Fibroblast of upper back skin (primary cell): Measurements from ENCODE around the gene SLC25A2.
"Not testable (repeated sequence)": the region's sequence is repeated elsewhere in the genome, so short reads cannot be mapped to it uniquely, and the experiment has no call there.

Experiments used
- DNase-seq: peaks from one replicate; pipeline ENCODE4 v3.0.0-alpha.2; 2013

The SLC25A2 gene

DNA sequence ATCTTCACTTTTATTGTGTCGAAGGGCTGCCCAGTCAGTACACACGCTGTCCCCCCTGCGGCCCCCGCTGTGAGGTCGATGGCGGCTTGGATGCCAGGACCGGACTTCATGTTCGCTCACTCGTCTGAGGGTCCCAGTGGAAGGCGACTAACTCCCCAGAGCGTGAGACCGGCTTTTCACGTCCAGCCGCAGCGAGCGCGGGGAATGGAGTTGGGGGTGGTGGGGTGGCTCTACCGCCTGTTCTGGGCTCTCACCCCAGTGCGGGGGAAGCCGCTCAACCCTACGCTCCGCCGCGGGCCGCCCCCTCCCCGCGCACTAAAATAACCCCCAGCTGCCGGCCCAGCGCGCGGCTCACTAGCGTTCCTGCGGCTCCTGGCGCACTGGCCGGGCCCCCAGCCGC, at the start of gene SLC25A2:
SLC25A2 (minus strand) TSS at position 294 of the 400 bp plus-strand sequence; CDS start at position 110, 184 bp downstream.
- DNase-seq: no peak

DNA sequence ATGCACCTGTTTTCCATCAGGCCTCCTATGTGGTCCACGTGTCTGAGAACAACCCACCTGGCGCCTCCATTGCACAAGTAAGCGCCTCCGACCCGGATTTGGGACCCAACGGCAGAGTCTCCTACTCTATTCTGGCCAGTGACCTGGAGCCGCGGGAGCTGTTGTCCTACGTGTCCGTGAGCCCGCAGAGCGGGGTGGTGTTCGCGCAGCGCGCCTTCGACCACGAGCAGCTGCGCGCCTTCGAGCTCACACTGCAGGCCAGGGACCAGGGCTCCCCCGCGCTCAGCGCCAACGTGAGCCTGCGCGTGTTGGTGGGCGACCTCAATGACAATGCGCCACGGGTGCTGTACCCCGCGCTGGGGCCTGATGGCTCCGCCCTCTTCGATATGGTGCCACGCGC, 47.7 kb upstream of the SLC25A2 start:
- no peak for DNase-seq

DNA sequence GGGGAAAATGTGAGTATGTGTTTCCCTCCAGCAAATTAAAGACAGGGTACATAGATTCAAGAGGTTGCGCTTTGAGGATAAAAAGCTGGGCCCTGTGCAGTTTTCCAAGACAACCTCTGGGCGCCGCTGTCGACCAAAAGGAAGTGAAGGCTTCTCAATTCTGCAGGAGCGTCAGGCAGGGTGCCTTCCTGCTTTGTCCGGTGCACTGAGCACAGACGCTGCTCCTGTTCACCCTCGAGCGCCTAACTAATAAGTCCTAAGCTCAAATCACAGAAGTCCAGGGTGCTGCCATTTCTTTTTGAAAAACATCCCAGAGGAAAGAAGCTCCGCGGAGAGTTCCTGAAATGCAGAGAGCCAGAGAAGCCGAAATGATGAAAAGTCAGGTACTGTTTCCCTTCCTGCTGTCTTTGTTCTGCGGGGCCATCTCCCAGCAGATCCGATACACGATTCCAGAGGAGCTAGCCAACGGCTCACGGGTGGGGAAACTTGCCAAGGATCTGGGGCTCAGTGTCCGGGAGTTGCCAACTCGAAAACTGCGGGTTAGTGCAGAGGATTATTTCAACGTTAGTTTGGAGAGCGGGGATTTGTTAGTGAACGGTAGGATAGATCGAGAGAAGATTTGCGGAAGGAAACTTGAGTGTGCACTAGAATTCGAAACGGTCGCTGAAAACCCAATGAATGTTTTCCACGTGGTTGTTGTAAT, 46.2 kb upstream of the SLC25A2 start, which contains the start of gene PCDHGB1:
PCDHGB1 (plus strand) TSS at position 183 of the 703 bp plus-strand sequence; CDS start at position 345, 162 bp downstream.
- DNase-seq: peak; percentile 55

DNA sequence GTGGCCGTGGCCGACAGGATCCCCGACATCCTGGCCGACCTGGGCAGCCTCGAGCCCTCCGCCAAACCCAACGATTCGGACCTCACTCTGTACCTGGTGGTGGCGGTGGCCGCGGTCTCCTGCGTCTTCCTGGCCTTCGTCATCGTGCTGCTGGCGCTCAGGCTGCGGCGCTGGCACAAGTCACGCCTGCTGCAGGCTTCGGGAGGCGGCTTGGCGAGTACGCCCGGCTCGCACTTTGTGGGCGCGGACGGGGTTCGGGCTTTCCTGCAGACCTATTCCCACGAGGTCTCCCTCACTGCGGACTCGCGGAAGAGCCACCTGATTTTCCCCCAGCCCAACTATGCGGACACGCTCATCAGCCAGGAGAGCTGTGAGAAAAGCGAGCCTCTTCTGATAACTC, 42.2 kb upstream of the SLC25A2 start:
- not testable (repeated sequence) for DNase-seq

DNA sequence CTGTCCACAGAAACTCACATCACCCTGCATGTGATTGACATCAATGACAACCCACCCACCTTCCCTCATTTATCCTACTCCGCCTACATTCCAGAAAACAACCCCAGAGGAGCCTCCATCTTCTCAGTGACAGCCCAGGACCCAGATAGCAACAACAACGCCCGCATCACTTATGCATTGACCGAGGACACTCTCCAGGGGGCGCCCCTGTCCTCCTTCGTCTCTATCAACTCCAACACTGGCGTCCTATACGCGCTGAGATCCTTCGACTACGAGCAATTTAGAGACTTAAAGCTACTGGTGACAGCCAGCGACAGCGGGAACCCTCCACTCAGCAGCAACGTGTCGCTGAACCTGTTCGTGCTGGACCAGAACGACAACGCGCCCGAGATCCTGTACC, 41.5 kb upstream of the SLC25A2 start:
- DNase-seq: no peak

DNA sequence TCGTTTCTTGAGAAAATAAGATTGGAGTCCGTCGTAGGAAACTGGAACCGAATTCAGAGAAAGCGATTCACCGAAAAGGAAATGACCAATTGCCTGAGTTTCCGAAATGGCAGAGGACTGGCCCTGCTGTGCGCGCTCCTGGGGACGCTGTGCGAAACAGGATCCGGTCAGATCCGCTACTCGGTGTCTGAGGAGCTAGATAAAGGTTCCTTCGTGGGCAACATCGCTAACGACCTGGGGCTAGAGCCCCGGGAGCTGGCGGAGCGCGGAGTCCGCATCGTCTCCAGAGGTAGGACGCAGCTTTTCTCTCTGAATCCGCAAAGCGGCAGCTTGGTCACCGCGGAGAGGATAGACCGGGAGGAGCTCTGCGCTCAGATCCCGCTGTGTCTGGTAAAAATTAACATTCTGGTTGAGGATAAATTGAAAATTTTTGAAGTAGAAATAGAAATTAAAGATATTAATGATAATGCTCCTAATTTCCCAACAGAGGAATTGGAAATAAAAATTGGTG, 40.2 kb upstream of the SLC25A2 start:
- no peak for DNase-seq

DNA sequence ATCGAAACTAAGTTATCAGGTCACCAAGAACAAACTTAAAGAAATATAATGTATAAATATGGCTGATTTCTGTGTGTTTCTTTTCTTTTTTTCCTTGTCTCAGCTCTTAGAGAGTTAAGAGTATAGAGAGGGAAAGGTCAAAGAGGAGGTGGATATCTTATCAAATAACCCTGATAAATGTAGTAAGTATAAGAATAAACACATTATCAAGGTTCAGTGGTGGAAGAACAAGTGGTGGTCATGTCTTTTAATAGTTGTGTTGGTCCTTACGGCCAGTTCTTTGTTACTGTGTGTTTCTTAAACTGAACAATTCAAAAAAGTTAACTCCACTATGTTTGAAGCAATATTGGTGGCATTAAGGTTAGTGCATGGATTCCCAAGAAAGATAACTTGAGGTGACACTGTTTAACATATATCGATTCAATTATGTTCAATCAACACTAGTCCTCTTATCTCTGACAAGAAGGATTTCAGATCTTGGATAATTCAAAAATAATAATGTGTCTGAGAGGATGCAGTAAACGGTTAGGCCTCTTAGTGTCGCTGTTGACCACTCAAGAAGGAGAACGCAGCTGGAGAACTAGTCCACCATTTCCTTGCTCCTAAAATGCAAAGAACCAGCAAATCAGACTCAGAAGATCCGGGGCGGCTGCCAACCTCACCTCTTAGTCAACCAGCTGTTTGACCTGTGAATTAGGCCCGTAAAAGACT, 39.5 kb upstream of the SLC25A2 start, which contains the start of gene PCDHGA3:
PCDHGA3 (plus strand) TSS at position 588 of the 711 bp plus-strand sequence. CDS start 205 bp downstream, outside the sequence.
- DNase-seq: peak; percentile 59

DNA sequence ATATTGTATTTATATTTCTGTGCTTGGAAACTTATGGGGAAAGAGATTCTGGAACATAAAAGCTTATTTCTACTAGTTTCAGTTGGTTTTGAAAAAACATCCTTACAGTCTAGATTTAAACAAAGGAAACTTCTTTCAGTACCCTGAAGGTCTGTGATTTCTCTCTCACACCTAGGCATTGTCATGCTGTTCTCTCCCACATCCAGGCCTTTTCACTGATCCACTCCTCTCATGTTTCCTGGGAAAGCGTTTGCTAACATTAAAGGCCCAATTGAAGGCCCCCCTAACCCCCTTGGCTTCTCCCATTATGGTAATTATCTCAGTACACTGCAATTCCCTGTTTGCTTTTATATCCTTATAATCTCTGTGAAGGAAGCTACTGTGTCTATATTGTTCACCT, 38.9 kb upstream of the SLC25A2 start:
- no peak for DNase-seq

DNA sequence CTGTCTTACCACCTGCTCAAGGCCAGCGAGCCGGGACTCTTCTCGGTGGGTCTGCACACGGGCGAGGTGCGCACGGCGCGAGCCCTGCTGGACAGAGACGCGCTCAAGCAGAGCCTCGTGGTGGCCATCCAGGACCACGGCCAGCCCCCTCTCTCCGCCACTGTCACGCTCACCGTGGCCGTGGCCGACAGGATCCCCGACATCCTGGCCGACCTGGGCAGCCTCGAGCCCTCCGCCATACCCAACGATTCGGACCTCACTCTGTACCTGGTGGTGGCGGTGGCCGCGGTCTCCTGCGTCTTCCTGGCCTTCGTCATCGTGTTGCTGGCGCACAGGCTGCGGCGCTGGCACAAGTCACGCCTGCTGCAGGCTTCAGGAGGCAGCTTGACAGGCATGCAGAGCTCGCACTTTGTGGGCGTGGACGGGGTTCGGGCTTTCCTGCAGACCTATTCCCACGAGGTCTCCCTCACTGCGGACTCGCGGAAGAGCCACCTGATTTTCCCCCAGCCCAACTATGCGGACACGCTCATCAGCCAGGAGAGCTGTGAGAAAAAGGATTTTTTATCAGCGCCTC, 37.0 kb upstream of the SLC25A2 start:
- DNase-seq: not testable (repeated sequence)

DNA sequence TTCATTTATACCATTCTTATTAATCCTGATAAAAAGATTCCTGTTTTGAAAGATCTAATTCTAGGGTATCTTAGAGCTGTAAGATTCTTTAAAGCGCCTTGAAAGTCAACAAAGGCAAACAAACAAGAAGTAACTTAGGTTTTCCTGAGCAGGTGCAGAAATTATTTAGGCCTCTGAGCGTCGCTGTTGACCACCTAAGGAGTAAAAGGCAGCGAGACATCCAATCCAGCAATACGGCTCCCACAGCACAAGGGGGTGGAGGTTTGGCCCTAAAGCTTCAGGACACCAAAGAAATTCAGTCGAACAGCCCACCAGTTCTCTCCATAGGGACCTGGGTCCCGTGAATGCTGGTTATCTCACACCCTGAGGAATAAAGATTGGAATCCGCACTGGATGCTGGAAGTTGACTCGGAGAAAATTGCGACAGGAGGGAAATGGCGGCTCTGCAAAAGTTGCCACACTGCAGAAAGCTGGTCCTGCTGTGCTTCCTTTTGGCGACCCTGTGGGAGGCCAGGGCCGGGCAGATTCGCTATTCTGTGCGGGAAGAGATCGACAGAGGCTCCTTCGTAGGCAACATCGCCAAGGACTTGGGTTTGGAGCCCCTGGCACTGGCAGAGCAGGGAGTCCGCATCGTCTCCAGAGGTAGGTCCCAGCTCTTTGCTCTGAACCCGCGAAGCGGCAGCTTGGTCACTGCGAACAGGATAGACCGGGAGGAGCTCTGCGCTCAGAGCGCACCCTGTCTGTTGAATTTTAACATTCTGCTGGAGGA, 34.9 kb upstream of the SLC25A2 start, which contains the start of gene PCDHGA2:
PCDHGA2 (plus strand) TSS at position 223 of the 769 bp plus-strand sequence.
- peak; percentile 53 for DNase-seq

DNA sequence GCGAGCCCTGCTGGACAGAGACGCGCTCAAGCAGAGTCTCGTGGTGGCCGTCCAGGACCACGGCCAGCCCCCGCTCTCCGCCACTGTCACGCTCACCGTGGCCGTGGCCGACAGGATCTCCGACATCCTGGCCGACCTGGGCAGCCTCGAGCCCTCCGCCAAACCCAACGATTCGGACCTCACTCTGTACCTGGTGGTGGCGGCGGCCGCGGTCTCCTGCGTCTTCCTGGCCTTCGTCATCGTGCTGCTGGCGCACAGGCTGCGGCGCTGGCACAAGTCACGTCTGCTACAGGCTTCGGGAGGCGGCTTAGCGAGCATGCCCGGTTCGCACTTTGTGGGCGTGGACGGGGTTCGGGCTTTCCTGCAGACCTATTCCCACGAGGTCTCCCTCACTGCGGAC, 28.7 kb upstream of the SLC25A2 start:
- not testable (repeated sequence) for DNase-seq

DNA sequence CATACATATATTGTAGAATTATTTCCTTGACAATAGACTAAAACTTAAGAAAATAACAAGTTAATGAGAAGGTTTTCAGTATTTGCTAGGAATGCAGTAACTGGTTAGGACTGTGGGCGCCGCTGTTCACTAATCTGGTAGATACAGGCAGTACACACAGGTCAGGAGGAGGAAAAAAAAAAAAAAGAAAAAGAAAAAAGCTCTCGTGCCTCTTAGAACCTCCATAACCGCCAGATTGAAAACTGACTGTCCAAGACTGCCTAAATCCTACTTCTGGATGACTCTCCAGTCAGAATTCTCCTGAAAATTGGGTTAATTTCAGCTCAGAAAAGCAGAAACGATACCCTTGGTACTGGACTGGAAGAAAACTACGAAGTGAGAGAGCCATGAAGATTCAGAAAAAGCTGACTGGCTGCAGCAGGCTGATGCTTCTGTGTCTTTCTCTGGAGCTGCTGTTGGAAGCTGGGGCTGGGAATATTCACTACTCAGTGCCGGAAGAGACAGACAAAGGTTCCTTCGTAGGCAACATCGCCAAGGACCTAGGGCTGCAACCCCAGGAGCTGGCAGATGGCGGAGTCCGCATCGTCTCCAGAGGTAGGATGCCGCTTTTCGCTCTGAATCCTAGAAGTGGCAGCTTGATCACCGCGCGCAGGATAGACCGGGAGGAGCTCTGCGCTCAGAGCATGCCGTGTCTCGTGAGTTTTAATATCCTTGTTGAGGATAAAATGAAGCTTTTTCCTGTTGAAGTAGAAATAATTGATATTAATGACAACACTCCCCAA, 26.6 kb upstream of the SLC25A2 start, which contains the start of gene PCDHGA1:
PCDHGA1 (plus strand) TSS at position 216 of the 782 bp plus-strand sequence.
- DNase-seq: peak; percentile 39

DNA sequence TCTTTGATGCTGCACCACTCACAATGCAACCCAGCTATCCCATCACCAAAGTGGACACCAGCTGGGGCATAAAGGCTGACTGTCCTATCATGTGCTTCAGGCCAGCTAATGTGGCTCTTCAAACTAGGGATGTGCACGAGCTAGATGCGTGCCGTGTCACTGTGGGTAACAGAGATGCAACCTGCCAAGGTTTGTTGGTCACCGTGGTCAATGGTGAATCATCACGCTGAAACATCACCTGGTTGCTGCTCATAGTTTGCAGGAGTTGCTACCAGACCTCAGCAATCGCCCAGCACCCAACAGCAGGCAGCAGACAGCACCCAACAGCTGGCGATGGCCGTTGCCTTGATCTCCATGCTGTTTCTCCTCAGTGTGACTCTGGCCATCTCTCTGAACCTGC, 24.4 kb upstream of the SLC25A2 start:
- DNase-seq: no peak

DNA sequence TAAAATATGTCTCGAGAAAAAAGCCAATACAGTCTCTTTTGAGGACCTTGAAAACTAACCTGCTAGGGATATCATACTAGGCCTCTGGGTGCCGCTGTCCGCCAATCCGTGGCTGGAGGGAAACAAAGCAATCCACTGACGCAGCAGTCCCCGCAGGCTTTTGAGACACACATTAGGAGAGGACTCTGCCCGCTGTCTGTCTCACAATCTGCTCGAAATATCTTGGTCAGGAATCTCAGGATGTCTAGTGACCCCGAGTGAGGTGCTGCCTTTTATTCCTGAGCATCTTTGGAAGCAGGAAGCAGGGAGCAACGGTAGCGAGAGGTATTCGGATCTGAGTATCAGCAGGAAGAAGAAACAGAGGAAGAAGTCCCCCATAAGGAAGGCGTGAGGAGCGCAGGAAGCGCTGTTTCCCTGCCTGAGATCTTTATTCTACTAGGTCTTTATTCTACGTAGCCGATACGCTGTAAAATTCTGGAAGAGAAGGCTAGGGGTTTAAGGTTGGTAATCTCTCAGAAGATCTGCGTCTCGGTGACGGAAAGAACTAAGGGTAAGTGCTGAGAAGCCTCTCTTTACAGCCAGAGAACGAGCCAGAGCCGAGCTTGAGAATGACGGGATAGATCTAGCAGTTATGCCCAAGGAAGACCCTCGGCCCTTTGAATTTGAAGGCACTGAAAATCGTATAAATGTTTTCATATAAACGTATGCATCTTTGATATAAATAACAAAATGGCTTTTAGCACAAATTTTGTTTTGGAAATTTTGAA, 22.4 kb upstream of the SLC25A2 start:
- peak; percentile 75 for DNase-seq

DNA sequence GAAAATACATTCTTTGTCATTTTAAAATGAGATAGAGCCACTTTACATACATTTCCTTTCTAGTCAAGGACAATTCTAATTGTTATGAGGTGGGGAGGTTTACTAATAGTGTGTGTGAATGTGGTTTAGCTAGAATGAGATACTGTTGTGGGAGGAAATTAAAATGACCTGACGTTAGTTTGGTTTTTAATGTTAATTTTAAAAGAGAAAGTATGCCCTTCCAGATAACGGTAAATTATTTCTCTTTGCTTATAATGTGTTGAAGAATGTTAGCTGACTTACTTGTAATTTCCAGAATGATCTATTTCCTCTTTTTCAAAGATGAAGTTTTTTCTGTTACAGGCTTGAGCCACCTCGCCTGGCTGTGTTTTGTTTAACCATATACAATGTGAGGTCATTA, 18.4 kb upstream of the SLC25A2 start:
- no peak for DNase-seq

DNA sequence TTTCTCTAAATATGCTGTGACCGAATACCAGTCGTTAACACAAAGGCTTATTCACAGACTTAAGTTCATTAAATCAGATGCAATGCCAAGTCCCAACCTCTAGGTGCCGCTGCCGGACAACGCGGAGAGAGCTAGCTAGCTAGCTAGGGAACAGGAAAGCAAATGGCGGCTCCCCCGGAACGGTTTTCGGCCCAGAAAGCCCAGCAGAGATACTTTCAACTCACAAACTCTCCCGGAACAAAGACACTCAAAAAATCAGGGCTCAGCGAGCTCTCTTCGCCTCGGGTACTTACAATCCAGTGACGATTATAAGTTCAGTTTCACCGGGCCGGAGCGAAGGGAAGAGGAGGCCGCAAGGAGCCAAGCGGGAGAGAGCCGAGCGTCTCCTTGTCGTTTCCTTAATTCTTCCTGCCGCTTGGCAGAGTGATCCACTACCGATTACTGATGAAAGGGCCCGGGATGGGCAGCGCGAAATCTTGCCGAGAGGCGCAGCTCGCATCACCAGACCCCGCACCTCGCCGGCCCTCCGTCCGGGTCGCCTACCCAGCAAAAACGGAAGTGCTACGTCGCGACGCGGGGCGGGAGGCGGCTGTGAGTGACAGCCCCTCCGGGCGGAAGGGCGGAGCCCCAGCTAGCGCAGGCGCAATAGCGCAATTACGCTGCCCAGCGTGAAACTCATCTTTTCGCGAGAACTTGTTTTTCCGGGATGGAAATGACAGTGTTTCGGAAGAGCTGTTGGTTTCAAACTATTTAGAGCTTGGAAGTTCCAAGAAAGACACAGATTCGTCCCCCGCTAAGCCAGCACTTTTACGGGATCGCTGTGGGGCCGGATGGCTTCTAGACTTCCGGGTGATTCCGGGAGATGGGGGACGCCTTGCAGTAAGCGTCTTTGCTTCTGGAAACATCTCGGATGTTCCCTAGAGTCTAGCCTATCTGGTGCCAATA, 16.6 kb upstream of the SLC25A2 start, which contains the start of gene TAF7:
TAF7 (minus strand) TSS at position 560 of the 945 bp plus-strand sequence. CDS start 740 bp downstream, outside the sequence.
- peak; percentile 92 for DNase-seq

DNA sequence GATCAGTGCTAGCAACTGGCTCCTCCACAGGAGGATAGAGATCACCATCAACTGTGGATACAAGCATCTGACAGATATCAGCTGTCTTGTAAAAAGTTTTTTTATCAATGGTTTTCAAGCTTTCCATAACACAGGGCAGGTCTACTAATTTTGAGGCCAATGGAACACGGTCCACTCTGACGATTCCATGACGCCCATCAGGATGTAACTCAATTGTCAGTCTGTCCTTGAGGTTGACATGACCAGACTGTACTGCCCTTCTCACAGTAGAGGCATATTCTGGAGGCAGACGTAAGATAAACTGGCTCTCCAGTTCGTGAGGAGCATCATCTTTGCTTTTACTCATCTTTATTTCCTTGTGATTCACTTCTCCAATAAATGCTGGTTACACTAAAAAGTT, 15.8 kb upstream of the SLC25A2 start:
- DNase-seq: no peak

DNA sequence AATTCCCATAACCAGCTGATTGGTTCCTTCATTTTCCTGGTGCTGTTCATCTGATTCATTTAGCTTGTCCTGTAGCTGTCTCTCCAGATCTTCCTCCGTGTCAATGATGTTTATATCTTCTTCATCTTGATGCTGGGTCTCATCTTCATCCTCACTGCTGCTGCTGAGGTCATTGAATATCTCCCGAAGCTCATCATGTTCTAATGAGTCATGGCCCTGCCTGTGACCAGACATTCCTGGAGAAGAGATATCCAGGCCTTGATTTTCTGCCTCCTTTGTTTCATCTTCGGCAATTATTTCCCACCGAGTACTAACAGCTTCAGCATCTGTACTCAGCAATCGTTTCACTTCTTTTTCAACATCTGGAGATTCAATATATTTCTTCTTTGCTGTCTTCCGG, 15.4 kb upstream of the SLC25A2 start:
- DNase-seq: no peak

DNA sequence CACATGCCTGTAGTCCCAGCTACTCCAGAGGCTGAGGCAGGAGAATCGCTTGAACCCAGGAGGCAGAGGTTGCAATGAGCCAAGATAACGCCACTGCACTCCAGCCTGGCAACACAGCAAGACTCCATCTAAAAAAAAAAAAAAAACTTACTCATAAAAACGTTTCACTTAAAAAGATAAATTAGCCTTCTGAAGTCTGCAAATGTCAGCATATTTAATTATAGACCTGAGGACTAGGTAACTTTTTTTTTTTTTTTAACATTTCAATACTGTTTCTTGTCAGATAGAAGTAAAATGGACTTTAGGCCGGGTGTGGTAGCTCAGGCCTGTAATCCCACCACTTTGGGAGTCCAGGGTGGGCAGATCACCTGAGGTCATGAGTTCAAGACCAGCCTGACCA, 13.1 kb upstream of the SLC25A2 start:
- DNase-seq: not testable (repeated sequence)

DNA sequence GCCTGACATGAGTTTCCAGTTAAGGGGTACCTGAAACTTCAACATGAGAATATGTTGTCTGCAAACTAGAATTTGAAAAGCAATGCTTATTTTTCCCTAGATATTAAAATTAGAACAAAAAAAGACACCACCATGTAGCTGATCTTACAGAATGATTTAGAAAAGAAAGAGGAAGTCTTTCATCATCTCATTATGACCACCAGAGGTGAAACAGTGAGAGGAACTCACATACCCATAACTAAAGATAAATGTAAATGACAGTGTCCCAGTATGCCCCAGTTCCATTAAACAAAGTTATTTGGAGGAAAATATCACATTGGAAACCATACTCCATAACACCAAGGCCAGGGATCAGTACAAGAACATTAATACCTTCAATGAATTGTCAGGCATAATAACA, 9.9 kb upstream of the SLC25A2 start:
- no peak for DNase-seq
